Inflammatory macrophage (primary cell): Measurements from ENCODE around the gene PLEKHM1.
A peak's percentile ranks its signal among the peaks of the same experiment; 100 is the strongest.

Experiments
- DNase-seq, 2 donors: peaks; one replicate each; pipeline ENCODE4 v3.0.0-alpha.2; 2020 to 2022

The PLEKHM1 gene

DNA sequence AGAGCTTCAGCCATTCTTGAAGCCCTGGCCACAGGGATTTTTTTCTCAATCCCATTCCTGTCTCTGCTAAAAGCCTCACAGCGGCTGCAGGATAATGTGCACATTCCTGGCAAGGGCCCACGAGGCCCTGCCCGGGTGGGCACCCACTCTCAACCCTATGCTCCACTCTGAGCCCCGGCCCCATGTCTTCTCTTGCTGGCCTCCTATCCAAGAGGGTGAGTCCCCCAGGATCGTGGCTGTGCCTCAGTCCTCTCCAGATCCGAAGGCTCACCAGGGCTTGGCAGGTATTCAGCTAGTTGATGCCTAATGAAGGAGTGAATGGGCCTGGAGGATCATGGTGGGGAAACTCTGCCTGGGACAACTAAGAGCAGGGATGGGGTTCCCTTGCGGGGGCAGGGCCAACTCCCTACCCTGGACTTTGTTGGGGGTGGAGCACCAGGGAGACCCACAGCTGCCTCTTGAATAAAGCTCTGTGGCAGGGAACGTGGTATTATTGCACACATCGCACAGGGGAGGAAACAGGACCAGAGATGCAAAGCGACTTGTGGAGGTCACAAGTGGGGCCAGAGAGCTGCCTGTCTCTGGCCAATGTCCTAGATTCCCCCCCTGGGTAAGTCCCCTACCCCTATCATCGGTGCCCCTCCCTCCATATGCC is 63.2 kb downstream of the PLEKHM1 start:
- no peak for DNase-seq

DNA sequence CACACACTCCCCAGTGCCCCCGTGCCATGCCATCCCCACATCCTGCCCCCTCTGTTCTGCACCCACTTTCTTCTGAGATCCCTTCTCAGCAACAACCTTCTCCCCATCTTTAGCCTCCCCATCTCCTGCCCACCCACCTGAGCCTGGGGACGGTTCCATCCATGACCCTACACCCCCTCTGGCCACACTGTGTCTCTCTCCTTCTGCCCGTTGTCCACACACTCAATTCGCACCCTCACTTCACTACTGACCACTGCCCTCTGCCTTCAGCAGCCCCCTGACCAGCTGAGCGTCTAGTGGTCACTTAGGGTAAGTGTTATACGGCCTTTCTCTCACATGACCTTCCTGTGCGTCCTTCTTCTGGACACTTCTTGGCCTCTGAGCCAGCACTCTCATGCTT is 64.0 kb downstream of the PLEKHM1 start:
- no peak for DNase-seq

DNA sequence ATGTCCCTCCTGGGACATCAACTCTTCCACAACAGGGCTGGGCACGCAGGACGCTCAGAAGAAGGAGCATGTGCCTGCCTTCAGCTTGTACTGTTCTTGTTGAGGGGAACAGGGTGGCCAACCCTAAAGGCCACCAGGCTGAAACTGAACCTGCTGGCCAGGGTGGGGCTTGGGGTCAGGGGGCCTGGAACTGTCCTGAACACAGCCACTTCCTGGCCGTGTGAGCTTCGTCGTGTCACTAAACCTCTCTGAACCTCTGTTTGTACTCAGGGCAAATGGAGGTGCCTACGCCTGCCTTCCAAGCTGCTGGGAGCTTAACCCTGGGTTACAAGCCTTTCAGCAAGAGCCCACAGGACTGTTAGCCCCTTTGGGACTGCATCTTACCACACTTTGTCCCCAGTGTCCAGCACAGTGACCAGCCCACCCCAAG is 64.5 kb downstream of the PLEKHM1 start:
- no peak for DNase-seq

DNA sequence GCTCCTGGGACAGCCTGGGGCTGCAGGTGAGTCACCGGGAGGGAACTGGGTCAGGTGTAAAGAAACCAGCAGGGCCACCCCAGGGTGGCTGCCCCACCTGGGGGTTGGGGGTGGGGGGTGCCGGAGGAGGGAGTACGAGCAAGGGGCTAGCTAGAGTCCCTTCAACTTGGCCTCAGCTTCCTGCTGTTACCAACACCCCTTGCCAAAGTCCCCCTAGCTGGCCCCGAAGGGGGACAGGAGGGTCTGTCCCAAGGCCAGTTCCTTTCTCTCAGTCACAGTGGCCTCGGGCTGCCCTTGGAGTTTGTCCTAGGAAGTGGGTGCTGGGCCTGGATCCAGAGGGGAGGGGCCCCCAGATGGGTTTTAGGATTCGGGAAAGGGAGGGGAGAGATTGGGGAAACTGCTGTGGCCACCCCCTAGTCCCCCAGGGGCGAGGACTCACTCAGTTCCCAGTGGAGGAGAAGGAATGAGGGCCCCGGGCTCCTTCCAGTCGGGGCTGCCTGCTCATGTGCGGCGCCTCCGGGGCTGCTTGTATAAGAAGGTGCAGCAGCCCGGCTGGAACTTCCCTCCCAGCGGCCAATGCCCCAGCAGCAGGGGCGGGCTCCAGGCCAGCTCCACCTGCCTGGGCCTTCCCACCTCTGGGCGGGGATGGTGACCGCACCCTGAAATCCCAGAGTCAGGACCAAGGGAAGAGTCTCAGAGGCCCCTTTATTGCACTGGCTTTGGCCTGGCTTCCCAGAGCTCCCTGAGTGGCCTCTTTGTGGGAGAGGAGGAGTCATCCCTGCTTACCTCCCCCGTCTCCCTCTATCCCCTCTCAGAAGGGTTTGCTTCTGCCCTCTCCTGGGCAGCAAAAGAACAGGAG is 65.2 kb downstream of the PLEKHM1 start:
- peak in 1 of 2 donors; percentile 48 for DNase-seq

DNA sequence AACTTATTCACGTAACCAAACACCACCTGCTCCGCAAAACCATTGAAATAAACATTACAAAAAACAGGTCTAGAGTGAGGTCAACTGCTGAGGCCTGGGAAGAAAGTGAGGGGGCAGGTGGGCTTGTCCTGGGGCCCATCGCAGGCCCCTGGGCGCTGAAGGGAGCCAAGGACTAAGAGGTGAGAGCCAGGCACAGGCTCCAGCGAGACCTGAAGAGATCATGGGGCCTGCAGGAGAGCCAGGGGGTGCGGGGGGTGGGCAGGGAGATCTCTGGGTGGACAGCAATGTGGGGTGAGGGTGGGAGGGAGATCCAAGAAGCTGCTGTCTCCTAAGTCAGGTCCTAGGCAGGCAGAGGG is 65.8 kb downstream of the PLEKHM1 start:
- DNase-seq = no peak

DNA sequence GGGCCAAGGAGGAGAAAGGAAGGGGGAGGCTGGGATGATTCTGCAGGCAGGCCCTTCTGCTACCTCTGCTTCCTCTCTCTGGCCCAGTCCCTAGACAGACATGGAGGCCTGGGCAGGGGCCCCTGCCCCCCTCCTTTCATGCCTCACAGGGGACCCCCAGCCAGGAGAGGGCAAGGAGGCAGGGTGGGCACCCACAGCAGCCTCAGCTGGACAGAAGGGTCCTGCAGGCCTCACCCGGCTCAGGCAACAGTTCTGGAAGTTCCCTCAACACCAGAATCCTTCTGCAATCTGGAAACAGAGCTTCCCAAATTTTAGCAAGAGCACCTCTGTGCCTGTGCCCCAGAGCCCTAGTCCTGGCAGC is 66.6 kb downstream of the PLEKHM1 start:
- DNase-seq = no peak

DNA sequence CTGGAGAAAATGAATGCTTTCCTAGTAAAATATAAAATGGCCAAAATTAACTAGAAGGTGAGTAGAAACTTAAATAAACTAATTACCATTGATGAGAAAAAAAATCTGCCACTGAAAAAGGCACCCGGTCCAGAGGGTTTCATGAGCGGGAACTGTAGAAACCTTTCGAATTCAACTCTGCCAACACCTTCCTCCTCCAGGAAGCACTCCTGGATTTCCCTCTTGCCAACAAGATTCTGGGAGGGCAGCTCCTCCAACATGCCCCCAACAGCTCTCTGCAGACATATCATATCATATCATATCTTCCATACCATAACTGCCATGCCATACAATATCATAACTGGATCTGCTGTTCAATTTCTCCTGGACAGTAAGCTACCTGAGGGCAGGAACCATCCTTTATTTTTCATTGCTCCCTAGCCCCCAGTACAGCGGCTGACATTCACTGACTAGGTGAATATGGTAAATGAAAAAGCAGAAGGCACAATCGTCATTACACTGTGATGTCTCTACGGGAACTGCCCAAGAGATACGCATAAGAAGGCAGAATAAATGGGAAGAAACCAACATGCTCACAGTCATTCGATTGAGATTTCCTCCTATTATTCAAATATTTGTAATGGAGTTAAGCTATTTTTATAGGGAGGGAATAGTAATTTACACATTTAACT is 67.1 kb downstream of the PLEKHM1 start:
- no peak for DNase-seq

DNA sequence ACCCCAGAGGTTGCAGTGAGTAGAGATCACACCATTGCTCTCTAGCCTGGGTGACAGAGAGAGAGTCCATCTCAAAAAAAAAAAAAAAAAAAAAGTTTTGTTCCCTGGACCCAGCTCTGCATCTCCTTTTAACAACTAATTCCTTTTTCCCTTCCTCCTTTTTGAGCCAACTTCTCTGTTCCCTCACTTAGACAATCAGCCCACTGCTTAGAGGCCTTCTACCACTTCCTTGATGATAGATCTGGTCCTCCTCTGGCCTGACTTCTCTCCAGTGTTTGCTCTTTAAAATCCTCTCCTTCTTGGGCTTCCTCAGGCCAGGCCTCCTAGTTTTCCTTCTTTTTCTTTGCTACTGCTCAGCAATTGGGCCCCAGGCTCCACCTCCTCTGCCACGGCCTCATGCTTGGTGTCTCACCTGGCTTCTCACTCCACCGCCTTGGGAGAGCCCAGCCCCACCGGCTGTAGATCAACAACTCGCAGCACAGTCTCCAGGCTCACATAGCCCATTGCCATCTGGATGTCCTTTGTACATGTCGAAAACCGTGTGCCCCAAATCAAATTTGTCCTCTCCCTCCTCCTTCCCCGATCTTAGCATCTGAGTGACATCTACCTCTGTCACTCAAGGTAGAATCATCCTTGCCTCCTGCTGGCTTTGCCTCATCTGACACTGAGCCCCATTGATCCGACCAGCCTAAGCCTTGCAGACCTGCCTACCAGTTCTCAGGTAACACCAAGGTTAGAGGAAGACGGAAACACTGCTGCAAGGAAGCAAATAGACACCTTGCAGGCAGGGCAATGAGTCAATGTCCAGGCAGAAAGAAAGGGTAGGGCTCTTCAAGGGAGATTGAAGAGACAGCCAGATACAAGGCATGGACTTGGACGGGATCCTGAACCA is 75.3 kb downstream of the PLEKHM1 start:
- DNase-seq = peak; percentile 40 to 58

DNA sequence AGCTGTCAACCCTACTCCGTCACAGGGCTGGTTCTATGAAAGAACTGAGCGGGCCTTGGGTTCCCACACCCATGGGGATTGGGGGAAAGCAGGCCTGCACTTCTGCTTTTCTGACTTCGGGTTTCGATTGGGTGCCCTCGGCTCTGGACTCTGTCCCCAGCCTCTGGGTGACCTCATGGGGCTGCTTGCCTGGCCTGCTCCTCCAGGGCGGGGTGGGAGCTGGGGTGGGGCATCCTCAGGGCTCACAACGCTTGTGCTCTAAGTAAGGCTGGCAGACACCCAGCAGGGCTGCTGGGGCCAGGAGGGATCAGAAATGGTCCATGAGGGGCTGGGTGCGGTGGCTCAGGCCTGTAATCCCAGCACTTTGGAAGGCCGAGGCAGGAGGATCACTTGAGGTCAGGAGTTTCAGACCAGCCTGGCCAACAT is 77.0 kb downstream of the PLEKHM1 start:
- DNase-seq = peak; percentile 88 to 89

DNA sequence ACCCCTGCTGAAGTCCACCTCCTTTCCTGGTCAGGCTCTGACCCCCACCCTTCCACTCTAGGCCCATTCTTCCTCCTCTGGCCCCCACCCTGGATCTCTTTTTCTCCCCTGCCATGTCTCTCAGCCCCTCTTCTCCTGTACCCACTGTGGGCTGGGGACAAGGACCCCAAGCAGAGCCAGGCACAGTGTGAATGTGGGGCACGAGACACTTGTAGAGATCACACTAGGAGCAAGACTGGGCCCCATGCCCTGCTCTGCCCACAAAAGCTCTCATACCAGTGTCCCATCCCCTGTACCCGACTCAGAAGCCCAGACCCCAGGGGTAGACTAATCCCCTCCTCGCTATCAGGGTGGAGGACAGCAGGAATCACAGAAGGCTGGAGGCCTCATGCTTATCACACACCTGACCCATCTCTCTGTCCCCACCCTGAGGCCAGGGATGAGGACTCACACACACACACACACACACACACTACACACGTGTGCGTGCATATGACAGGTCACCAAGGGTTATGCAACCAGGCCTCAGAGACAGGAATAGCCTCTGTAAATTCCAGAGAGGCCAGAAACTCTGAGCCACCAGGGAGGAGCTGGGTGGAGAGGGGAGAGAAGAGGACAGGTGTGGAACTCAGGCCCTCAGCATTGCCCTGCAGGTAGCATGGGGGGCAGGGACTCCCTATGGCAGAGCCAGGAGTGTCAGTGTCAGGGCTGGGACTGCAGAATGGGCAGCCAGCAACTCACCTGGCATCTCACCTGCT is 79.0 kb downstream of the PLEKHM1 start:
- peak in 1 of 2 donors; percentile 56 for DNase-seq

DNA sequence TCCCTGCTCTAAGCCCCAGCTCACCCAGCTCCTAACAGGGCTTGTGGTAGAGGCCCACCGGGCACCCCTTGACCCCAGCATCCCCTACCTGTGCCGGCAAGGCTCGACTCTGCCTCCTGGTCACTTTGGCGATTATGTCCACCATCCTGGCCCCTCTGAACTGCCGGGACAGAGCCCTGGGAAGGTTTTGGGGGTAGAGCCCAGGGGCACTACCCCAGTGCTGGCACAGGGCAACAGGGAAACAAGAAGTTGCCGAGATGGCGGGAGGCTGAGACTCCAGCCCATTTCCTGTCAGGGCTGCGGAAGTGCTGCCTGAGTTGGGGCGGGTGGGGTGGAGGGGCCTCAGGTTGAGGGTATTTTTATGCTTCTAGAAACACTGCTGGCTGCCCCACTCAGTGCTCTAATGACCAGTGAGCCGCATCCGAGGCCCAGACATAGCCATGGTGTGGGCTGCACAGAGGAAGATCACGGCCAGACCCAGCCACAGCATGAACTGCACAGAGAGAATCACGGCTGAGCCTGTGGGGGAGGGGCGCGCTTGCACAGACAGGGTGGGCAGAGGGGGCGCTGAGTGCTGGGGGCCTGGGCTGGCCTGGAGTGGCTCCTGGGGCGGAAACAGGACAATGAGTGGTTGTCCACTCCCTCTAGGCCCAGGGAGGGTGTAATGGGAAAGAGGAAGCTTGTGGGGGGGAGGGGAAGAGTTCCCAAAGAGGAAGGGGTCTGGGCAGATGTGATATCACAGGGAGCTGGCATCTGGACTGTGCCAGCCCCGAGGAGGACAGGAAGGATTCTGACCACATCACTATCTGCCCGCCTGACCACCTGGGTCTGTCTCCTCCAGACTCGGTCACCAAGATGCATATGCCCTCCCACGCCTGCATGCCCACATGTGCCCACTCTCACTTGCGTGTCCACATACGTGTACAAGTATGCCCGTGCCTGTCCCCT is 80.1 kb downstream of the PLEKHM1 start:
- peak; percentile 67 to 68 for DNase-seq

DNA sequence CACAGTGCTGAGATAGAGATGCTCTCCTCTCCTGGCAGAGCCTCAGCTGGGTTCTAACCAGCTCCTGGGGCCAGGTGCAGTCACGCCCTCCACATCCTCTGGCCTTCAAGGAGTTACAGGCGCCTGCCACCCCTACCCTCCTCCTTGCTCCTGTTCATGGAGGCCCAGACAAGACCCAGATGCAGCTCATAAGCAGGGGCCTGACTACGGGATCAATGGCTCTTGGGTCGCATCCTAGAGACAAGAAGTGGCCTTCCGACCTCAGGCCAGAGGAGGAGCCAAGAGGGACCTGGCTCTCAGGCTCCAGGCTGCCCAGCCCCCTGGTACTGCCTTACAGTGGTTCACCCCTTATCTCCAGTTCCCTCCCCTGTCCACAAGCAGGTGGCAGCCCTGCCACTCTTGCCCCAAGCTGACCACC is 80.9 kb downstream of the PLEKHM1 start:
- DNase-seq = no peak

DNA sequence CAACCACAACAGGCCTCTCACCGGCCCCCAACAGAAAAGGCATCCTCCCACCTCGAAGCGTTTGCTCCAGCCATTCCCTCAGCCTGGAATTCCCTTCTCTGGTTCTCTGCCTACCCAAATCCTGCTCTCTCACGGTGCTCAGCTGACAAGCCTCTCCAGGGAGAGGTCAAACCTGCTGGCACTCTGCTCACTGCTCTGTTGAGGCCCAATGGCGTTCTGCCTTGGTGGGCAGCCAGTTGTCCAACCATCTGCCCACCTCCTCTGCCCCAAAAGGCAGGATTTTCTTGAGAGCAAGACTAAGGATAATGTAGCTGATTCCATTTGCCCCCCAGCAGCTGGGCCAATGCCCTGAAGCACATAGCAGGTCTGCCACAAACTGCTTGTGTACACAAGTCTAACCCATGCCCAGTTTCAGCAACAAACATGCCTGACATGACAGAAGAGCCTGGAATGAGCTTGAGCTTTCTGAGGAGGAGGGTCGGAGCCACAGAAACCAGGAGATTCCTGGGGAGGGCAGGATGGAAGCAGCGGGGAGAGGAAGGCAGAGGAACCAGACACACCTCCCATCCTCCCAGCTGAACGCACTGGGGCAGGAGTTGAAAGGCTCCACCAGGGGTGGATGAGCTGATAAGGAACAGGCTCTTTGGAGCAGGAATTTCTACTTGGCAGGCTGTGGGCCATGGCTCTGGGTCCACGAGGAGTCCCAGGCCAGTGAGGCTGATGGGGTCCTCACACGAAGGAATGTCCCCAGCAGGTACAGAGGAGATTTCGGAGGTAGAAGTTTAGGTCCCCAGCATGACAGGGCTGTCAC is 81.7 kb downstream of the PLEKHM1 start:
- no peak for DNase-seq

DNA sequence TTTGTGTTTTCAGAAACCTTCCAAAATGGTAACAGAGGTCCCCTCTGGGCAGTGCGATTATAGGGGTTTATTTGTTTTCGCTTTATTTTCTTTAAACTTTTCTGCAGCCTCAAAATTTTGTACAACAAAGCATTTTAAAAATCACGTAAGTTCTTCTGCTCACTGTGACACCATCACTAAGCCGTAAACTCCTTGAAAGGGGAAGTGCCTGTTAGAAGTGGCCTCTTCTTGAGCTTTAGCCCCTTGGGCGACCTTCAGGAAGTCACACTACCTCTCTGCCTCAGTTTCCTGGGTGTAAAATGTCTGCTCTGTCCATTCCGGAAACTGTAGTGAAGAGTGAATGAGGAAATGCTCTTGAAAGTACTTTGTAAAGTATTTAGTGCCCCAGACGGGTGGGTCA is 84.4 kb downstream of the PLEKHM1 start:
- DNase-seq = no peak

DNA sequence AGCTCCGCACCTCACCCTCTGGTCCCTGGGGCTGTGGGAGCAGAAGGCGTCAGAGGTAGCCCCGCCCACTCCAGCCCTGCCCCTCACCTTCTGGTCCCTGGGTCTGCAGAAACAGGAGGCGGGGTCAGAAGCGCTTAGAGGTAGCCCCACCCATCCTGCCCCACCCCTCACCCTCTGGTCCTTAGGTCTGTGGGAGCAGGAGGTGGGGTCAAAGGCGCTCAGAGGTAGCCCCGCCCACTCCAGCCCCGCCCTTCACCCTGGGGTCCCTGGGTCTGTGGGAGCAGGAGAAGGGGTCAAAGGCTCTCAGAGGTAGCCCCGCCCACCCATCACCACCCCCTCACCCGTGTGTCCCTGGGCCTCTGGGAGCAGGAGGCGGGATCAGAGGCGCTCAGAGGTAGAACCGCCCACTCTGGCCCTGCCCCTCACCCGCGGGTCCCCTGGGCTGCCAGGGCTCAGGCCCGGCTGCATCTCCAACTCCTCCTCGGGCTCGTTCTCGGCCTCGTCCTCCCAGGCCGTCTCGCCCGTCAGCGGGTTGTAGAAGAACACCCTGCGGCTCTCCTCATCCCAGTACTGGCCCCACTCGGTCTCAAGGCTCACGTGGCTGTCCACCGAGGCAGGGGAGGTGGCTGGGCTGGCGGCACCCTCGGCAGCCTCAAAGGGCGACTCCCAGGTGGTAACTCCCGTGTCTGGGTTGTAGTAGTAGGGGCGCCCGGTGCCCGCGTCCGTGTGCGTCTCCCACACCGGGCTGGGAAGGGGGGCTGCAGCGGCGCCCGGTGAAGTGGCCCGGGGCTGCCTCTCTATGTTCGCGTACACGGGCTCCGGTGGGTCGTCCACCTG is 85.1 kb downstream of the PLEKHM1 start:
- DNase-seq = no peak

DNA sequence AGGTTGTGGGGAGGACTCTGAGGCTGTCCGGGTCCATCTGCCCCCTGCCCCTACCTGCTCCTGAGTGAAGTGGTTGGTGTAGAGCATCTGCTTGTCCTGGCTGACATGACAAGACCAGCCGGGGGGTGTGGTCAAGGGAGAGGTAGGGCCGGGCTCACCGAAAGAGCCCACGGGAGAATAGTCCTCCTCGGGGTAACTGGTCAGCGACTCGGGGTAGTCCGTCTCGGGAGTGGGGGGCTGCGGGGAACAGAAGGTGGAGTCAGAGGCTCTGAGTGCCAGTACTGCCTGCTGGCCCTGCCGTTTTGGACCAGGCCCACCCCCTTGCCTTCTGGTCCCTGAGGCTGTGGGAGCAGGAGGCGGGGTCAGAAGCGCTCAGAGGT is 85.7 kb downstream of the PLEKHM1 start:
- no peak for DNase-seq

DNA sequence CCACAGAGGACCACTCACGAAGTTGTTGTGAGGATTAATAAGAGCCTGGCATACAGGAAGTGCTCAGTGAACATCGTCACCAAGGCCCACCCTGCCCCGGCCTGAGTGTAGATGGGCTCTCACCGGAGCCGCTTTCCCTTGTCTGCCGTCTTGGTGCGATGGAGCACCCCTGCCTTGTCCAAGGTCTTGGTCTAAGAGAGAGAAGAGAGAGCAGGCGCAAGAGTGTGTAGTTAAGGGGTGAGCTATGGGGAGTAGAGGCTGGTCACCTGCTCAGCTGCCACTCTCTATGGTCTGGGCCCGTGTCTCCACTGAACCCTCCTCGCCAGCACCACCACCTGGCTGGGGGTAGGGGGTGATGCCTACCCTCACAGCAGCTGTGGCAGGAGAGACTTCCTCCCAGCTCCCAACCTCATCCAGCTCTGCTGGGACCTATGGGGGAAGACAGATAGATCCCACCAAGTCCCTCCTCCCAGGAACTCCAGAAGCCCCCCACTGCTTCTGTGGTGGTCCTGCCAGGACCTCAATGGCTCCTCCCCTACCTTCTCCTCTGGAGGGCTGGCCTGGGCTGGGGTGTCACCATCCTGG is 86.5 kb downstream of the PLEKHM1 start:
- no peak for DNase-seq

DNA sequence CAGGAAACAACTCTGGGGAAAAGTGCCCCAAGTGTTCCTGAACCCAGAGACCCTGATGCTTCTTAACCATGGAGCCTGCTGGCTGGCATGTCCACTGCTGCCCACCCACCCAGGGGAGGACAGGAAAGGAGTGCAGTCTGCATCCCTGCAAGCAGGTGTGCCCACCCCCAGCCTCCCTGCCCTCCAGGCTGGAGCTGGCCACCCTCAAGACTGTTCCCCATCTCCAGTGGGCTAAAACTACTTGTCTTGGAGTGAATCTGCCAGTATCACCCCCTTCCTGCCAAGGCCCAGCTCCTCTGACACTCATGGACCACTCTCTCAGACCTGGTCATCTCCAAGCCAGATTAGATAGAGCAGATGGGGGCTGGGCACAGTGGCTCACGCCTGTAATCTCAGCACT is 87.6 kb downstream of the PLEKHM1 start:
- no peak for DNase-seq

DNA sequence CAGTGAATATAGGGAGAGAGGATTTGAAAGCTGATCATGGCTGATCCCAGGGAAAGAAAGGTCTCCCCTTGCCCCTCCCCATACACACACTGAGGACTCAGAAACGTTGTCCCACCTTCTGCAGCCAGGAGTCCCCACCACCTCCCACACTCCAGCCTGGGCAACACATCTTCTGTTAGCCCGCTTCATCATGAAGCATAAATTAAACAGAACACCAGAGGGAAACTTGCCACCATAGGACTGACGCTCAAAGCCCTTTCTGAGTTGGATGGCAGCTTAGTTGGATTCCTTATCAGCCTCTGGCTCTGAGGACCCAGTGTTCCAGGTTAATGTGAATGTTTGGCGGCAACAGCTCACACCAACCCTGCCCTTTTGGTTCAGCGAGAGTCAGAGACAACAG is 91.7 kb downstream of the PLEKHM1 start:
- no peak for DNase-seq
